Measurements from ENCODE around the gene MMP13. TPM values are rescaled to one million over a fixed set of nuclear protein-coding genes. Genes with fewer than 3 reads are reported as not detected.
"Not testable (repeated sequence)": the region's sequence is repeated elsewhere in the genome, so short reads cannot be mapped to it uniquely, and the experiment has no call there.

MMP13 gene
- total RNA-seq, 1 donor from 2014 or later = 0.17 TPM

GRCh38 chr11:102936864-102937509, 18.5 kb downstream of the MMP13 start:
- intact Hi-C loops (cut with micrococcal nuclease) = no loop called here

DNA sequence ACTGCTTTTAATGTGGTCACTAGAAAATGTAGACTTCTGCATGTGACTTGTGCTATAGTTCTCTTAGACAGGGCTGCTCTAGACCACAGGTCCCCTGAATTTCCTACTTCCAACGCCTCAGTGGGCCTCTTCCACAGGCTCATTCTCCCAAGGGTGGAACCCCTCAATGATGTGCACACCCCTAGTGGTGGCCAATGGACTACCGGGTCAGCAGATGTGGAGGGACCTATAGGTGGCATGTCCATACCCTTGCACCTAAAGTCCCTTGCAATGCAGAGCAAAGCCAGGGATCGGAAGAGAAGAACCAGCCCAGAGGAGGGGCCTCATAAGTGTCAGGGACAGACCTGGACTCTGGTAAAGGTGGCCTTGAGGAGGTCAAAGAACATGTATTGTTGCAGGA, 20.0 kb downstream of the MMP13 start:
- intact Hi-C loops (cut with micrococcal nuclease) = no loop called here

DNA sequence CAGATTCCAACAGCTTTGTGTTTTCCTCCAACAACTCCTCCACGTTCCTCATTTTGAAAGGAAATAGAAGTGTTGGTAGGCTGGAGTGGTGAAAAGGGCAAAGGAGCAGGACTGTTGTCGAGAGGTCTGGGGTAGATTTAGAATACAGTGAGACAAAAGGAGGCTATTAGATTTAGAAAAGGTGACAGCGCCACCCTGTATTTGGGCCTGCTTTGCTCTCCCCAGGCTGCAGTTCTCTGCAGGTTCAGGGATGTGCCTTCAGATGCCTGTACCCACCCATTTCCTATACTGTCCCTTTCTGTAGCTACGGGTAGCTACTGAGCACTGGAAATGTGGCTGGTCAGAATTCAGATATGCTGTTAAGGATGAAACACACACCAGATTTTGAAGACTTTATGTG, 20.8 kb downstream of the MMP13 start:
- intact Hi-C loops (cut with micrococcal nuclease) = no loop called here

DNA sequence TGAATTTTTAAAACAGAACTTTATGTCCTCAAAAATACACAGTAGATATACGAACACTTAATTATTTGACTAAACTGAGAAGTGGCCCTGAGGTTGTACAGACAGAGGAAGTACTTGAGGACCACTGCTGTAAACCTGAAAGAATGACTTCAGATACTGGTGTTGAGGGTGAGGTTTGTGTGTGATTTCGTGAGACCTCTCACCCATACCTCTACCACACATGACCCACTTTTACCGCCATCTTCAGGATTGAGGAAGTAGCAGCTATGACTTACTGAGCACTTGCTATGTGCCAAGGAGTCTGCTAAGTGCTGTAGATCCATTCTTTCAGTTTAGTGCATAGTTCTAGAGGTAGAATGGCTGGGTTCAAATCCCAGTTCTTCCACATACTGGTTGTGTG, 21.9 kb downstream of the MMP13 start:
- intact Hi-C loops (cut with micrococcal nuclease) = no loop called here

GRCh38 chr11:102932678-102933077, 22.9 kb downstream of the MMP13 start:
- intact Hi-C loops (cut with micrococcal nuclease) = no loop called here

- intact Hi-C loops (cut with micrococcal nuclease) = no loop called here
These were observed 25.1 kb downstream of the MMP13 start for GRCh38 chr11:102930451-102930850.

DNA sequence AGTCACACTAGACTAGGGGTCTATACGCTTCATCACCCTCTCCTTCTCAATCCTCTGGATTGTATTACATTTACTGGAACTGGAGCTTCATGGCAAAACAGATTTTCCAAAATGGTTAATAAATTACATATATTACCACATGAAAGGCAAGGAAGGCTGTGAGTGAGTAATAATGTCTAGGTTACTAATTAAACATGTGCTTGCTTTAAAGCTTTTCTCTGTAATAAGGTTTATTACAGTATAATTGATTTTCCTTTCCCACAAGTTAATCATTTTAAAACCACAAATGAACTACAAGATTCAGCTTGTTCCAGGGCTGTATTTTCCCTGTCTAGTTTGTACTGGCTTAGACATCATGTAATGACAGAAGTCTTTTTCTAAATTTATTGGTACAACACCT, 25.6 kb downstream of the MMP13 start:
- intact Hi-C loops (cut with micrococcal nuclease) = no loop called here

DNA sequence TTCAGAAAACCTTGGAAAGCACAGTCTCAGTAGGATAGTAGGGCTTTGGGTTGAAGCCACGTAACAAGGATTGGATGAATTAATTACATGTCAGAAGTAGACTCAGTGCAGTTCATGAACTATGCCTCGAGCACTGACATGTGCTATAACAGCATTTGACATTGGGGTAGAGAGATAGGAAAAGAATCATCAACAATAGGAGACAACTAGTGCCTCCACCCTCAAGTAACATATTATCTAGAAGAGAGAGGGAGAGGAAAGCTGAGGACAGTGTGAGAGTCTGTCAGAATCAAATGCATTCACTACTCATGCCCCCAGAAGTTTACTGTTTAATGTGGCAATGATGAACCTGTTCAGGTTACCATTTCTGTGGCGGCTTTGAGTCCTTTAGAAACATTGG, 26.4 kb downstream of the MMP13 start:
- intact Hi-C loops (cut with micrococcal nuclease) = no loop called here

DNA sequence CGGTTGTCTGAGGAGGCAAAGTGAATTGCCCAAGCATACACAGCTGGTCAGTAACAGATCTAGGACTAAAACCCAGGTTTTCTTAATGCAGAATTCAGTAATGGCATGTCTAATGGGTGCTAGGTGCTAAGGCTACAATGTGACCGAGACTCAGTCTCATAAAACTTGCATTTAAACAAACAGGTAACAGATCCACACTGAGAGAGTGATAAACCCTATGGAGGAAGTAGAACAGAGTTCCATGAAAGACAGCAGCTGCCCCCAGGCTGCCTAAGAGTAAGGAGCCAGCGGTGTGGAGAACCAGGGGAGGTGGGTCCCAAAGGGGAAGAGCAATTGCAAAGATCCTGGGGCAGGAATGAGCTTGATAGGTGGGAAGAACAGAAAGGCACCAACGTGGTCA, 27.3 kb downstream of the MMP13 start:
- intact Hi-C loops (cut with micrococcal nuclease) = no loop called here

DNA sequence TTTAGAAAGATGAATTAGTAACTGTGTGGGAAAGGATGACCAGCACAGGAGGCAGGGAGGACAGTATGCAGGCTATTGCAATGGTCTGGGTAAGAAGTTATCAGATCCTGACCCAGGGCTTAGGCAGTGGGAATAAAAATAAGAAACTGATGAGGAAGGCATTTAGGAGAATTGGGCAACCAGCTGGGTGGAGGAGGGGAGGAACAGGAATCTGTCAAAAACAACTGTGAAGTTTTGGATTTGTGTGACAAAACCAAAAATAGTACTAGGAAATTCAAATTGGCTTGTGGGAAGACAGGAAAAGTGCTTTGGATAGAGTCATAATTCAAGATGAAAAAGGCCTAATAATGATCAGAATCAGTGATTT, 27.9 kb downstream of the MMP13 start:
- intact Hi-C loops (cut with micrococcal nuclease) = no loop called here

DNA sequence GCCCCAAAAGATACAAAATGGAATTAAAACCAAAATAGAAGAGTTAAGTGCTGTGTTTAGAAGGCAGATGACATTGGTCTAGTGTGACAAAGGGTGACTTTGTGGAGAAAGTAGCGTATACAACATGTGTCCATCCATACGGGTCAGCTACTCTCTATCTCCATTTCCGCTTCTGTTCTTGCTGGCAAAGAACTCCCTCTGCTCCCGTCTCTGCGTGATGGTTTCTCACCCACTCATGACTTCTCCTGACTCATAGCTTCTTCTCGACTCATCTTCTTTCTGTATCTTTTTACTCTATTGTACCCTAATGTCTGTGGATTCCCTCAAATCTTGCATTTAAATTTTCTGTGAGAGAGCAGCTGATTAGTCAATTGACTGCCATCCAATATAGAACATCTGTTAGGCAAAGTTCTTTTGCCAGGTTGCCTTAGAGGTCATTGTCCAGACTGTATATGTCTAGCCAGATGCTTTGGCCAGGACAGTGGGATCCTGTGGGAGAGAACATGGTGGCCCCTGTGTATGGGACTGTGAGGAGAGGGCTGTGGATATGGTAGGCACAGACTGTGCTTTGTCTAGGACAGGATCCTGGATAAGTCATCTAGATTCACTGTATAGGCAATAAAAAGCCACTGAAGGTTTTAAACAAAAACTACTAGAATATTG, 28.4 kb downstream of the MMP13 start:
- intact Hi-C loops (cut with micrococcal nuclease) = no loop called here

GRCh38 chr11:102926517-102926916, 29.0 kb downstream of the MMP13 start:
- intact Hi-C loops (cut with micrococcal nuclease) = no loop called here

GRCh38 chr11:102925988-102926387, 29.5 kb downstream of the MMP13 start:
- intact Hi-C loops (cut with micrococcal nuclease) = no loop called here

DNA sequence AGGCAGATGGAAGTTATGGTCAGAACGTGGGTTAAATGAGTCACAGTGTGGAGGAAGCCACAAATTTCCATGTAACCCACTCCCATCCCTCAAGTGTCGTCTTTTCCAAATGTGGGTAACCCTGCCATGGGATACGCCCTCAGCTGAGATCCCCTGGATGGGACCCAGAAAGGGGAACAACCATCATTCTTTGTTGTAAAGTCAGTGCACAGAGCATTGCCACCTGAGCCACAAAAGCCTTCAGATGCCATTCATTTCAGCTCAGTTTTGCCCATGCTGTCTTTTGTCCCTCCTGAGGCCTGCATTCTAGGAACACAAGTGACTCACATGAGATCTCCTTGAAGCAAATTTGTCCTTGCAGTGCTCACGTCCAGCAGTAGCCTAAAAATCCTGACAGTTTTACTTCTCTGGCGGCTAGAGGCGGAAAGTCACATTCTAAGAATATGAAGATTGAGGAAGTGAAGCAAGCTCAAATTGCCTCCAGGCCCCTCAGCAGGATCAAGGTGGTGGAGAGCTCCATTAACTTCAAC, 30.6 kb downstream of the MMP13 start:
- intact Hi-C loops (cut with micrococcal nuclease) = loop anchor here (5.0 kb wide), 1 partner anchor 112 kb away; no protein-coding TSS in a partner anchor

- intact Hi-C loops (cut with micrococcal nuclease) = loop anchor here (5.0 kb wide), 1 partner anchor 116 kb away; no protein-coding TSS in a partner anchor
These were observed 33.8 kb downstream of the MMP13 start for GRCh38 chr11:102921587-102922220.

GRCh38 chr11:102920118-102920684, 35.3 kb downstream of the MMP13 start:
- intact Hi-C loops (cut with micrococcal nuclease) = loop anchor here (5.0 kb wide), 1 partner anchor 117 kb away; no protein-coding TSS in a partner anchor

DNA sequence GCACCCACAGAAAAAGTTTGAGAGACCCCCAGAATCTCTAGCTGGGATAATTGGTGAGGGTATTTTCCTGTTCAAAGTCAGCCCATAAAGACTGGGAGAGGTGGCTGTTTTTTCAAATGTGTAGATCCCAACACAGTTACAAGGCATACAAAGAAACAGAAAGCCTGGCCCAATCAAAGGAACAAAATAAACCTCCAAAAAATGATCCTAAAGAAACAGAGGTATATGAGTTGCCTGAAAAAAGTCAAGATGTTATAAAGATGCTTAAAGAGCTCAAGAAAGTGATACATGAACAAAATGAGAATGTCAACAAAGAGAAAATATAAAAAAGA, 40.5 kb downstream of the MMP13 start:
- intact Hi-C loops (cut with micrococcal nuclease) = loop anchor here (1.0 kb wide), 1 partner anchor 26 kb away; no protein-coding TSS in a partner anchor

- intact Hi-C loops (cut with micrococcal nuclease) = loop anchor here (1.0 kb wide), 2 partner anchors 27 to 141 kb away; no protein-coding TSS in a partner anchor
These were observed 41.1 kb downstream of the MMP13 start for GRCh38 chr11:102914238-102915043.

DNA sequence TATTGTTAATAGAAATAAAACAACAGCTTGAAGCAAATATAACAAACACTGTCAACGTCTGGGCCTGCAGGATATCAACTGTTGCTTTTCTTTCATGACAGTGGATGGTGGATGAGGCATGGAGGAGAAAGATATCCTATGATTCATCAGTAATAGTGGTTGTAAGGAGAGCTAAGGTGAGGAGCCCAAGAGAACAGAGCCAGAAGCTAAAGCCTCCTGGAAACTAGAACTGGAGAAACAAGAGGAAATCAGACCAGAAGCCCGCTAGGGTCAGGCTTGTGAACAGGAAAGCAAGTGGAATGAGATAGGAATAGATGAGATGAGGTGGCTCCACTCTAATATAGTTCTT, 43.1 kb downstream of the MMP13 start:
- intact Hi-C loops (cut with micrococcal nuclease) = no loop called here

DNA sequence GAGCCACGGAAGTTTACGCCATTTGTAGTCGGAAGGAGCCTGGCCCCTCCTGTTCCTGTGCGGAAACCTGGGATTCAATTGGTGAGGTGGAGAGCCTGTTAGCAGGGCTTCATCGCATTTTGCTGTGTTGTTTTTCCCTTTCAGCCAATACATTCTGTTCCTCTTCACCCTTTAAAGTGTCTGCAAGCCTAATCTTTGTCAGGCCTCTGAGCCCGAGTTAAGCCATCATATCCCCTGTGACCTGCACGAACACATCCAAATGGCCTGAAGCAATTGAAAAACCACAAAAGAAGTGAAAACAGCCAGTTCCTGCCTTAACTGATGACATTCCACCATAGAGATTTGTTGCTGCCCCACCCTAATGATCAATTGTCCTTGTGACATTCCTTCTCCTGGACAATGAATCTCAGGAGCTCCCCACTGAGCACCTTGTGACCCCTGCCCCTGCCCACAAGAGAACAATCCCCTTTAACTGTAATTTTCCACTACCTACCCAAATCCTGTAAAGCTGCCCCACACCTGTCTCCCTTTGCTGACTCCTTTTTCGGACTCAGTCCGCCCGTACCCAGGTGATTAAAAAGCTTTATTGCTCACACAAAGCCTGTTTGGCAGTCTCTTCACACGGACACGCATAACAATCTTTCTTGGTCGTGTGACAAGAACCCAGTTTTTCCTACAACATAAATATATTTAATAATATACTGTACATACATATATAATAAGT, 43.6 kb downstream of the MMP13 start:
- intact Hi-C loops (cut with micrococcal nuclease) = no loop called here

DNA sequence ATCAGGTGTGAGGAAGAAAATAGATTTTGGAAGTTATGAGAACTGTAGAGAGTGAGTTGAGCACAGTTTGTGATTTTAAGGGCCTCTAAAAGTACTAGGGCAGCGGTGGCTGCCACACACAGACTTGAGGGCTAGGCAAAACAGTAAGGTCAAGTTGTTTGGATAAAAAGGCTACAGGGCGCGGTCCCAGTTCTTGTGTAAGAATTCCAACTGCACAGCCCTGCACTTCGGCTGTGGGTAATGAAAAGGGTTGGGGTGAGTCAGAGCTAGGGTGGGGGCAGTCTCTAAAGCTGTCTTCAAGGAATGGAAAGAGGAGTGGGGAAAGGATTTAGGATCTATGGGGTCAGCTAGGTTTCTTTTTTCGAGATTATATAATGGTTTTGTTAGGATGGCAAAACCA, 49.7 kb downstream of the MMP13 start:
- intact Hi-C loops (cut with micrococcal nuclease) = not testable (repeated sequence)

Data from T-helper 1 cell treated with Interleukin-12 subunit alpha and Interleukin-12 subunit beta and Interleukin-4 antibody, amounts not matched to agents 30 ng/mL and 1 ng/mL, for 36 hours (primary cell).